MV-4-11 (cell line): ENCODE results near the gene TDRD7.
"Not testable (repeated sequence)": the region's sequence is repeated elsewhere in the genome, so short reads cannot be mapped to it uniquely, and the experiment has no call there.

Source experiments
- DNase-seq: peaks from one replicate; lab custom pipeline; 2025; lab: John Stamatoyannopoulos, UW

The TDRD7 gene

GRCh38 chr9:97478301-97478981 lies 66.5 kb downstream of the TDRD7 start:
- no peak for DNase-seq

- DNase-seq, result no peak
Observed at GRCh38 chr9:97479496-97480159, 67.7 kb downstream of the TDRD7 start.

- no peak for DNase-seq
Observed at GRCh38 chr9:97480174-97480573, 68.3 kb downstream of the TDRD7 start.

- no peak for DNase-seq
Observed at GRCh38 chr9:97480749-97481148, 68.9 kb downstream of the TDRD7 start.

- no peak for DNase-seq
Observed at GRCh38 chr9:97484134-97484533, 72.2 kb downstream of the TDRD7 start.

GRCh38 chr9:97487107-97487506 lies 75.2 kb downstream of the TDRD7 start:
- no peak for DNase-seq

GRCh38 chr9:97487861-97488260 lies 76.0 kb downstream of the TDRD7 start:
- peak; percentile 63 for DNase-seq

GRCh38 chr9:97491216-97491999 lies 79.5 kb downstream of the TDRD7 start:
- DNase-seq, result no peak

GRCh38 chr9:97497558-97498375 lies 85.9 kb downstream of the TDRD7 start:
- DNase-seq, result not testable (repeated sequence)

GRCh38 chr9:97498846-97499245 lies 87.0 kb downstream of the TDRD7 start:
- not testable (repeated sequence) for DNase-seq

GRCh38 chr9:97500263-97500662 lies 88.4 kb downstream of the TDRD7 start:
- DNase-seq, result no peak

- no peak for DNase-seq
Observed at GRCh38 chr9:97500765-97501176, 88.9 kb downstream of the TDRD7 start.

- peak; percentile 9 for DNase-seq
Observed at GRCh38 chr9:97501177-97501971, 89.5 kb downstream of the TDRD7 start, which contains the start of gene TMOD1. Gene TMOD1, plus strand, starts transcription at chr9:97501666. Its CDS starts 22,523 bp downstream, at chr9:97524189.

- DNase-seq, result no peak
Observed at GRCh38 chr9:97501972-97502221, 90.0 kb downstream of the TDRD7 start.

GRCh38 chr9:97502222-97502983 lies 90.5 kb downstream of the TDRD7 start:
- DNase-seq, result no peak

- DNase-seq, result no peak
Observed at GRCh38 chr9:97502984-97503861, 91.3 kb downstream of the TDRD7 start.

GRCh38 chr9:97503862-97504210 lies 91.9 kb downstream of the TDRD7 start:
- no peak for DNase-seq

- DNase-seq, result no peak
Observed at GRCh38 chr9:97504381-97505216, 92.7 kb downstream of the TDRD7 start.

GRCh38 chr9:97505845-97506244 lies 93.9 kb downstream of the TDRD7 start:
- no peak for DNase-seq
